H9 (cell line): ENCODE results near the gene USP17L10. TPM values are rescaled to one million over a fixed set of nuclear protein-coding genes. Genes with fewer than 3 reads are reported as not detected.
"Not testable (repeated sequence)": the region's sequence is repeated elsewhere in the genome, so short reads cannot be mapped to it uniquely, and the experiment has no call there.

Source experiments
- DNase-seq: peaks from one replicate; pipeline ENCODE4 v3.0.0-alpha.2; 2017
- H2AFZ ChIP-seq: one replicate; pipeline ENCODE4 v1.6.1; 2013; ENCODE audit warnings: mild to moderate bottlenecking, low read length, control low read depth, moderate library complexity
- H2AK5ac ChIP-seq: 2 replicates; pipeline ENCODE4 v1.6.1; 2013; ENCODE audit warnings: low read length, control low read depth, mixed read lengths; ENCODE audit not compliant: insufficient read length
- H2BK120ac ChIP-seq: one replicate; pipeline ENCODE4 v1.6.1; 2013; ENCODE audit warnings: low read depth, mild to moderate bottlenecking, low read length, control low read depth, inconsistent platforms; ENCODE audit not compliant: poor library complexity, severe bottlenecking
- H2BK12ac ChIP-seq: 2 replicates; pipeline ENCODE4 v1.6.1; 2013; ENCODE audit warnings: low read length, control low read depth, mixed read lengths, low read depth; ENCODE audit not compliant: insufficient read length
- H2BK15ac ChIP-seq: 2 replicates; pipeline ENCODE4 v1.6.1; 2013; ENCODE audit warnings: low read depth, low read length, control low read depth
- H2BK20ac ChIP-seq: one replicate; pipeline ENCODE4 v1.6.1; 2013; ENCODE audit warnings: low read depth, mild to moderate bottlenecking, low read length, control low read depth, inconsistent platforms; ENCODE audit not compliant: poor library complexity, severe bottlenecking
- H2BK5ac ChIP-seq: 2 replicates; pipeline ENCODE4 v1.6.1; 2013; ENCODE audit warnings: low read length, control low read depth, mixed read lengths; ENCODE audit not compliant: insufficient read length
- H3K14ac ChIP-seq: 2 replicates; pipeline ENCODE4 v1.6.1; 2013; ENCODE audit warnings: low read length, control low read depth; ENCODE audit not compliant: insufficient read depth
- H3K18ac ChIP-seq: 2 replicates; pipeline ENCODE4 v1.6.1; 2013; ENCODE audit warnings: low read depth, mild to moderate bottlenecking, mixed read lengths, low read length, control low read depth; ENCODE audit not compliant: insufficient read length
- H3K23ac ChIP-seq: 2 replicates; pipeline ENCODE4 v1.6.1; 2013; ENCODE audit warnings: low read length, control low read depth, mixed read lengths, low read depth; ENCODE audit not compliant: insufficient read length
- H3K23me2 ChIP-seq: 2 replicates; pipeline ENCODE4 v1.6.1; 2013; ENCODE audit warnings: low read depth, mild to moderate bottlenecking, mixed read lengths, low read length, control low read depth; ENCODE audit not compliant: insufficient read length, poor library complexity, severe bottlenecking
- H3K27ac ChIP-seq: 2 replicates; pipeline ENCODE4 v1.5.1; 2013; ENCODE audit warnings: low read length, control low read depth, mixed read lengths, low read depth; ENCODE audit not compliant: insufficient read length
- H3K27me3 ChIP-seq: 2 replicates; pipeline ENCODE4 v1.6.1; 2013; ENCODE audit warnings: low read length, control low read depth, inconsistent platforms; ENCODE audit not compliant: insufficient read depth
- H3K4ac ChIP-seq: 2 replicates; pipeline ENCODE4 v1.6.1; 2013; ENCODE audit warnings: low read depth, mild to moderate bottlenecking, control low read depth, inconsistent platforms, low read length, moderate library complexity
- H3K4me1 ChIP-seq: 2 replicates; pipeline ENCODE4 v1.6.1; 2013; ENCODE audit warnings: low read length, control low read depth, inconsistent platforms; ENCODE audit not compliant: insufficient read depth
- H3K4me2 ChIP-seq: 2 replicates; pipeline ENCODE4 v1.6.1; 2013; ENCODE audit warnings: low read length, control low read depth, mixed read lengths; ENCODE audit not compliant: insufficient read length, insufficient read depth
- H3K56ac ChIP-seq: 2 replicates; pipeline ENCODE4 v1.6.1; 2013; ENCODE audit warnings: low read depth, mild to moderate bottlenecking, mixed read lengths, low read length, control low read depth; ENCODE audit not compliant: insufficient read length
- H3K79me1 ChIP-seq: 2 replicates; pipeline ENCODE4 v1.6.1; 2013; ENCODE audit warnings: low read depth, mild to moderate bottlenecking, moderate library complexity, low read length, control low read depth, inconsistent platforms; ENCODE audit not compliant: insufficient read depth, poor library complexity, severe bottlenecking
- H3K79me2 ChIP-seq: 2 replicates; pipeline ENCODE4 v1.6.1; 2013; ENCODE audit warnings: low read length, control low read depth, inconsistent platforms; ENCODE audit not compliant: insufficient read depth
- H3K9ac ChIP-seq: 2 replicates; pipeline ENCODE4 v1.6.1; 2013; ENCODE audit warnings: low read length, control low read depth, mixed read lengths; ENCODE audit not compliant: insufficient read length; ENCODE audit errors: extremely low read depth
- H3K9me3 ChIP-seq: one replicate; pipeline ENCODE4 v1.6.1; 2013; ENCODE audit warnings: low read depth, low read length, inconsistent platforms; ENCODE audit not compliant: control insufficient read depth
- H3T11ph ChIP-seq: one replicate; pipeline ENCODE4 v1.6.1; 2013; ENCODE audit warnings: mild to moderate bottlenecking, low read length, control low read depth, inconsistent platforms
- H4K20me1 ChIP-seq: one replicate; pipeline ENCODE4 v1.6.1; 2013; ENCODE audit not compliant: control insufficient read depth, insufficient read length, insufficient read depth
- H4K5ac ChIP-seq: 2 replicates; pipeline ENCODE4 v1.6.1; 2013; ENCODE audit warnings: low read depth, mild to moderate bottlenecking, mixed read lengths, low read length, control low read depth; ENCODE audit not compliant: insufficient read length
- H4K8ac ChIP-seq: replicated peaks from 2 replicates; pipeline ENCODE4 v1.6.1; 2013; ENCODE audit warnings: low read length, control low read depth, mixed read lengths, low read depth; ENCODE audit not compliant: insufficient read length
- H4K91ac ChIP-seq: 2 replicates; pipeline ENCODE4 v1.6.1; 2013; ENCODE audit warnings: low read depth, mild to moderate bottlenecking, moderate library complexity, mixed read lengths, low read length, control low read depth; ENCODE audit not compliant: insufficient read length
- H3K27ac Mint-ChIP-seq, 3 experiments: 2 replicates in 2 of 3; 3 replicates in 1 of 3; pipeline ENCODE4 v1.8.0; 2020 to 2021; ENCODE audit warnings: mixed read lengths in 3 of 3, mild to moderate bottlenecking in 1 of 3, moderate library complexity in 1 of 3
- H3K27me3 Mint-ChIP-seq: 2 replicates; pipeline ENCODE4 v1.8.0; 2021; ENCODE audit warnings: low read depth, mild to moderate bottlenecking, moderate library complexity, mixed read lengths
- H3K36me3 Mint-ChIP-seq, 3 experiments: 2 replicates in 2 of 3; 3 replicates in 1 of 3; pipeline ENCODE4 v1.8.0; 2020 to 2021; ENCODE audit warnings: low read depth in 3 of 3, mixed read lengths in 3 of 3; ENCODE audit not compliant: insufficient read depth in 1 of 3
- H3K4me1 Mint-ChIP-seq, 2 experiments: 2 replicates each; pipeline ENCODE4 v1.8.0; 2020; ENCODE audit warnings: mixed read lengths in 2 of 2
- H3K4me3 Mint-ChIP-seq, 2 experiments: 2 replicates in 1 of 2; 3 replicates in 1 of 2; pipeline ENCODE4 v1.8.0; 2020 to 2021; ENCODE audit warnings: mild to moderate bottlenecking in 2 of 2, mixed read lengths in 2 of 2, moderate library complexity in 1 of 2
- H3K9me3 Mint-ChIP-seq, 2 experiments: 2 replicates in 1 of 2; 3 replicates in 1 of 2; pipeline ENCODE4 v1.8.0; 2020; ENCODE audit warnings: mild to moderate bottlenecking in 2 of 2, mixed read lengths in 2 of 2, moderate library complexity in 1 of 2
- WGBS: extraction: QIAGEN DNeasy Blood & Tissue Kit; methylation state at CpG from one replicate; pipeline ENCODE4 v1.1.7; 2013; ENCODE audit warnings: missing lambda C conversion rate, low lambda C conversion rate, mixed read lengths; ENCODE audit not compliant: insufficient read length; ENCODE audit errors: extremely low coverage; 5-methylcytosine and 5-hydroxymethylcytosine counted together
- total RNA-seq: library from RNA; stranded (reverse); gene quantifications from 2 replicates; pipeline ENCODE4 v1.2.1, GENCODE V29; 2021

Gene USP17L10
- total RNA-seq, 1 experiment from 2014 or later = not detected

DNA sequence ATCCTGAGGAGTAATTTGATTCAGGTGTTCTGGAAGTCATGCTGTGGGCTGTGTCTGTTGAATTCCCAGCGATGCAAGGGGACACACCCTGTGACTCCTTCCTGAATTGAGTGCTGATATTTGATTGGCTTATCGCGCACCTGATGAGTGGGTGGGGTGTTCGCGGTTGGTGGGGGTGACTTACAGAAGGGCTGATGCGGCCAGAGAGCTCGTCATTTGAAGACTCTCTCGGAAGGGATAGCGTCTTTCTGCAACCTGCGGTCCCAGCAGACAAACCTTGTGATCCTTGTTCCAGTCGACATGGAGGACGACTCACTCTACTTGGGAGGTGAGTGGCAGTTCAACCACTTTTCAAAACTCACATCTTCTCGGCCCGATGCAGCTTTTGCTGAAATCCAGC is 33.1 kb downstream of the USP17L10 start, which contains the start of gene USP17L17:
Gene USP17L17 (plus strand): TSS at position 301 of the 400 bp plus-strand sequence. CDS start 0 bp downstream, at position 301.
- not testable (repeated sequence) for H3K9ac ChIP-seq, H2BK20ac ChIP-seq, H3K27ac ChIP-seq, H3K27ac Mint-ChIP-seq, H4K20me1 ChIP-seq, H3K56ac ChIP-seq, H2BK15ac ChIP-seq, H2AFZ ChIP-seq, H2AK5ac ChIP-seq, H4K8ac ChIP-seq, H3K23me2 ChIP-seq, H4K5ac ChIP-seq, DNase-seq, H4K91ac ChIP-seq, H3K9me3 ChIP-seq, H3K4me2 ChIP-seq, H2BK5ac ChIP-seq, H3K79me1 ChIP-seq, H2BK120ac ChIP-seq, H3K4me1 Mint-ChIP-seq, H2BK12ac ChIP-seq, H3K27me3 Mint-ChIP-seq, H3K18ac ChIP-seq, H3K9me3 Mint-ChIP-seq, H3K4me3 Mint-ChIP-seq, H3T11ph ChIP-seq, H3K4ac ChIP-seq, H3K36me3 Mint-ChIP-seq, H3K4me1 ChIP-seq, H3K27me3 ChIP-seq, H3K79me2 ChIP-seq, H3K14ac ChIP-seq, H3K23ac ChIP-seq
- WGBS = no CpG with 5 or more reads among the region's 14 CpGs

DNA sequence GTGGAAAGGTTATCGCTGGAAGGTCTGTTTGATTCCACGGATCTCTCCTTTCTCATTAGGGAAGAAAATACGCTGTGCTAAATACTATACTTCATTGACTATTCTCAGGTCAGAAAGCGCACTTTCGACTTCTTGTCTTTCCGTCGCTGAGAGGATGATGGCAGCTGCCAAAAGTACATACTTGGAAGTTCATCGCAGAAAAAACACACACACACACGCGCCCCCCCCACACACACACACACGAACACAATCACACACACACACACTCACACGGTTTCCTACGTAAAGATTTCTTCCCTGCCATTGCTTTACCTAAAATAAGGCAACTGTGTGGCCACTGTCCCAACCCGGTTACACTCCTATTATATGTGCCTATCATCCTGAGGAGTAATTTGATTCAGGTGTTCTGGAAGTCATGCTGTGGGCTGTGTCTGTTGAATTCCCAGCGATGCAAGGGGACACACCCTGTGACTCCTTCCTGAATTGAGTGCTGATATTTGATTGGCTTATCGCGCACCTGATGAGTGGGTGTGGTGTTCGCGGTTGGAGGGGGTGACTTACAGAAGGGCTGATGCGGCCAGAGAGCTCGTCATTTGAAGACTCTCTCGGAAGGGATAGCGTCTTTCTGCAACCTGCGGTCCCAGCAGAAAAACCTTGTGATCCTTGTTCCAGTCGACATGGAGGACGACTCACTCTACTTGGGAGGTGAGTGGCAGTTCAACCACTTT is 37.7 kb downstream of the USP17L10 start, which contains the start of gene USP17L18:
Gene USP17L18 (plus strand): TSS at position 678 of the 728 bp plus-strand sequence. CDS start 0 bp downstream, at position 678.
- H3K4me2 ChIP-seq, H3K27me3 ChIP-seq, H4K91ac ChIP-seq, H3K9me3 ChIP-seq, H2BK5ac ChIP-seq, H2AK5ac ChIP-seq, H3K4ac ChIP-seq, H2BK15ac ChIP-seq, H3K18ac ChIP-seq, H3K56ac ChIP-seq, H3K9ac ChIP-seq, H3K4me1 Mint-ChIP-seq, H2BK20ac ChIP-seq, H3K4me3 Mint-ChIP-seq, H3K27ac Mint-ChIP-seq, H3K4me1 ChIP-seq, H4K8ac ChIP-seq, H3T11ph ChIP-seq, H3K27me3 Mint-ChIP-seq, H2BK12ac ChIP-seq, H2BK120ac ChIP-seq, H3K14ac ChIP-seq, H2AFZ ChIP-seq, H3K23ac ChIP-seq, H3K9me3 Mint-ChIP-seq, H3K36me3 Mint-ChIP-seq, H3K79me1 ChIP-seq, H4K20me1 ChIP-seq, H3K27ac ChIP-seq, H4K5ac ChIP-seq, H3K79me2 ChIP-seq, H3K23me2 ChIP-seq: not testable (repeated sequence)
- no CpG with 5 or more reads among the region's 26 CpGs for WGBS
- peak; percentile 20 for DNase-seq
